Measurements from ENCODE around the gene XPA.
"Not testable (repeated sequence)": the region's sequence is repeated elsewhere in the genome, so short reads cannot be mapped to it uniquely, and the experiment has no call there.

XPA gene

GRCh38 chr9:97696803-97697601, at the start of gene XPA:
XPA (minus strand) TSS chr9:97697340; CDS start chr9:97697292, 48 bp downstream.
- peak; percentile 97 for DNase-seq

DNA sequence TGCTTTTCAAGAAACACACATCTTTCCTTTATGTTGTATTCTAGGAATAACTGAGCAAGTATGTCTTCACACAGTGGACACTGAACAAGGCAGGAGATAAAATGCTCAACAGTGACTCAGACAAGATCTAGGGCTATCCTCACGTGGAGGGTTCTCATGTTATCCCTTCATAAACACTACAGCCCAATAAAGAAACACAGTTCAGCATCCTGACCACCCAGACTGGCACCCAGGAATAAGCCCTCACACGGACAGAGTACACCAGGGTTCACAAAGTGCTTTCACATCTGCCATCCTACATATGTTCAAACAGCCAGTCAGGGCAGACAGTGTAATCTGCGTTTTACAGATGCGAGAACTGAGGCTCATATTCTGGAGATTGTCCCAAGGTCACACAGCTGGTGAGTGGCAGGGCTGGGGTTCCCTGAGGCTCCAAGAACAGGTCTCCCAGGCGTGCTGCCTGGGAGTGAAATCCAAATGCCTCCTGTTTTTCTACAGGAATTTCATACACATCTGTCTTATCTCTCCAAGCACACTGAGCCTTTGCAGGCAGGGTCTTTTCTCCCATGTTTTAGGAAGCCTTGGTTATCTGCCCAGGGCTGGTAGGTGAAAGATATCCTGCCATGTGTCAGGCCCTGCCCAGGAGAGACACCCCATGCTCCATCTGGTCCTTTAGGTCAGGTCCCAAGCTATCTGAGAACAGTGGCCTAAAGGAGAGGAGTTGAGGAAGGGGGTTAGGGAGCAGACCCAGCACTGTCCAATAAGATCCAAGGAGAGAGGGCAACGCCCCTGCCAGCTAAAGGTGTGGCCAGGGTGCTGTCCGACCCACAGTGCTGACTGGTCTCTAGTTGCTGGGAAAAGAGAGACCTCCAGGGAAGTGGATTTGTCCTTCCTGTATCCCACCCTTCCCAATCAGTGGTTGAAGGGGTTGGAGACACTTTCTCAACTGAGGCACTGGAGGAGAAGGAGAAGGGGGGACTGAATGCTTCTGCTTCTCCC, 47.9 kb upstream of the XPA start:
- DNase-seq, result no peak

GRCh38 chr9:97744025-97744424, 46.9 kb upstream of the XPA start:
- not testable (repeated sequence) for DNase-seq

DNA sequence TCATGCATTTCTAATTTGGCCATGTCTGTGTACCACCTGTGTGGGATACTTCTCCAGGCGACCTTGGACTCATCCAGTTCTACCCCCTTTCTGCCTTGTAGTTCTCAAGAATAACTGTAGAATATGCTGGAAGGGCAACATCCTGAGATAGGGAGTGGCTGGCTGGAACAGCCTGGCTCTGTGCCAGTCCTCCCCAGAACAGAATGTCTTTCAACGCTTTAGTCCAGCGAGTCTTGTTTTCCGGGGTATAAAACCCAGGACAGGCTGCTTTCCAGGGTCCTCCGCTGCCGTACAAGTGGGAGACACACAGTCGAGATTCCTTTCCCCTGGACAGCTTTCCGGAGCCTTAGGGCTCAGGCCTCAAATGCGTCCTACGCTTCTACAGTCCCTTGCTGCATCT, 45.4 kb upstream of the XPA start:
- DNase-seq, result no peak

GRCh38 chr9:97741947-97742346, 44.8 kb upstream of the XPA start:
- DNase-seq, result no peak

DNA sequence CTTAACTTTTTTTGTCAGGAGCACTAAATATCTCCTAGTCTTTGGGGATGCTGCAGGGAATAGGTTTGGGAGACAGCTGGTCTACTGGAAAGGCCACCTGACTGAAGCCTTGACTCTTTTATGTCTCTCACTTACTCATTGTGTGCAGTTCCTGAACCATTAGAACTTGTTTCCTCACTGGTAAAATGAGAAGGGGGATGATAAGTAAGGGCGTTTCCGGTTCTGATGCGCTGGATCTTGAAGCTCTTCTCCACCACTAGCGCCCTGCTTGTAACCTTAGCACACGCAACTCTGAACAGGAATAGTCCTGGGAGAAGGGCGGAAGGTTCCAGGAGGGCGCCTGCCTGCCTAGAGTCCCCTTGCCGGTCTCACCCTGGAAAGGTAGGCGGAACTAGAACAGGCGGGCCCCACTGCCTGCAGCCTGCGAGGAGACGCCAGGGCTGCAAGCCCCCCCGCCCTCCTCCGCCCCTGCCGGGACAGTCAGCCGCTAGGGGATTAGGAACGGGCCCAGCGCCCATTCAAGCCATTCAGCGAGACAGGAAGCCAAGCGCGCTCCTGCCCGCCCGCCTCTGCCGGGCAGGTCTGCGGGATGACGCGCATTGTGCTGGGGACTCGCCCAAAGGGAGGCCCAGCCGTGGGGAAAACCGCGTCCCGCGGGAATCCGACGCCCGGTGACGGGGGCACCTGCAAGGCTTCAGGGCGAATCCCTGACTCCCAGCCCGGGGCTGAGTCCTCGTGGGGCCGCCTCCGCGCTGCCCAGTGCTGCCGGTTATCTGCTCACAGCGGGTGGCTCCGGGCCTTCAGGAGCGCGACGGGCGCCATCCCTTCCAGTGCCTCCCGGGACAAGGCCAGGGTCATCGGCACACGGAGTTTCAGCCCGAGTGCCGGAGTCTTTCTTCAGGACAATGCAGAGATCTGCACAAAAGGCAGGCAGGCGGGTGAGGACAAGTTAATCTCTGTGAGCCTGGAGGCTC, 44.0 kb upstream of the XPA start:
- DNase-seq, result peak; percentile 2

DNA sequence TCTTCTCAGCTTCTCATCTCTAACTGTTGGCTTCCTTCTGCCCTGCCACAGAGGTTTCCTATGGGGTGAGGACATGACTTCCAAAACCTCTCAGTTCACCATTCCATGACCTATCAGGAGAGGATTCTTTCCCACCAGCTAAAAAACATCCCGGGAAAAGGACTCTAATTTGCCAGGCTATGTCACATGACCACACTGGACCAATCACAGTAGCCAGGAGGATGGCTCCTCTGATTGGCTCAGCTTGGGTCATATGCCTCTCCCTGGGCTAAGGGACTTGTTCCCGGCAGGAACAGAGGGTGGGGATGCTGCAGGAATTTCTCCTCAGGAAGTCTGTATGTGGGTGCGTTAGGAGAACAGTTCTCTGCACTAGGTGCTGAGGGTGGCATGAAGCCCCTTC, 40.3 kb upstream of the XPA start:
- no peak for DNase-seq

GRCh38 chr9:97735070-97735600, 38.0 kb upstream of the XPA start:
- DNase-seq, result no peak

DNA sequence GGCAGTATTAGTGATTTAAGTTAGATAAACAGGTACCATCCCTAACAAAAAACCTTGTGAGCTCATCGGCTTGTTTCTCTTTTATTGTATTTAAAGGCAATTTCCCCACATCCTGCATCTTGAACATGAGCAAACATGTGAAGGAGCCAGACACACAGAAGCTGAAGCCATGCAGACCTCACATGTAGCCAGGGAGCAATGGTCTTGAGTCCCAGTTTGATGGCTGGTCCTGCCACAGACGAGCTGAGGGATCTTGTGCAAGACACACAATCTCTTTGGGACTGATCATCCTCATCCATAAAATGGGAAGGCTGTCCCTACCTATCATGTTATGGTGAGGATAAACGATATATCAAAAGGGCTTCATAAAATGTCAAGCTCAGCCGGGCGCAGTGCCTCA, 29.6 kb upstream of the XPA start:
- DNase-seq, result no peak

DNA sequence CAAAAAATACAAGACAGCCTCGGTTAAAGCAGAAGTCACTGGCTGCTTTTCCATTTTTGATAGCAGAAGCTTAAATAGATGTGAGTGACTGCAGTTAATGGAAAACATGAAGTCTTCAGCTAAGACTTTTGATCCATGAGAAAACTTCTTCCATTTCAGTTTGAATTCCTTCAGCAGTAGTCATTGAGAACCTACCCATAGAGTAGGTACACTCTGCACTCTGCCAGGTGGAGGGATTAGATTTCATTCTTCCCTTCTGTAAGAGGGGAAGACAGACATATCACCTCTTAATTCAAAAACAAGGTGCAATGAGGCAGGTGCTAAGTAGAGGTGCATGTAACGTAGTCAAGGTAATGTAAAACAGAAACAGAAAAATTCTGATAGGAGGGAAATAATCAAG, 26.7 kb upstream of the XPA start:
- no peak for DNase-seq

DNA sequence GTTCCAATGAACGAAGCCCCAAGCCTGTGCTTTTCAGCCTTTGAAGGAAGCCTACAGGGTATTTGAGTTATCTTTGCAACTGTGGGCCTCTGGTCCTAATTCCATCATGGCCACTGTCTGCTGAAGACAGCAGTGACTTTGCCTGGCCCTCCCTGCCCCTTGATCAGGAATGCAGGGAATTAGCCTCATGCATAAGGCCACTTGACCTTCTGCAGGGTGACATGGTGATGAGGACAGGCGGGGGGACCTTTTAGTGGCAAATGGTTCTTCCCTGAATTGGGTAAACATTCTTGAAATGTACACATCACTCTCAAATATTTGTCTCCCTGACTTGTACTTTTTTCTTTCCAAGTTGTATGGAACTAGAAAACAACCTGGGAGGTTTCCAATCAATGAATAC, 25.2 kb upstream of the XPA start:
- DNase-seq, result no peak

GRCh38 chr9:97721396-97721795, 24.3 kb upstream of the XPA start:
- no peak for DNase-seq

DNA sequence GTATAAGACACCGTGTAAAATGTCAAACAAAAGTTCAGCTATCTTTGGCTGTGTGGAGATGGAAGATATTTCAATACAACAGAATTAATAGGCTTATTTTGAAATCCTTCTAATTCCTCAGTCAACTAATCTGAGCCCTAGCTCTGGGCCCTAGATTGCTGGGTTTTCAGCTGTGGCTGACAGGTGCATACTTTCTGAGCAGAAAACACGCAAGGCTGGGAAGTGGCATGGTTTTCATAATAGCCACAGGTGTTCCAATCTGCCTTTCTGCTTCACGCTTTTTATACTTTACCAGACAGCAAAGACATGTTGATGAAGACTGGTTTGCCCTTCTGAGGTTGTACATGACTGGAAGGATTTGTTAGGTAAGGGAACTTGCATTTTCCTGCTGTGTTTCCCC, 20.7 kb upstream of the XPA start:
- DNase-seq, result no peak

DNA sequence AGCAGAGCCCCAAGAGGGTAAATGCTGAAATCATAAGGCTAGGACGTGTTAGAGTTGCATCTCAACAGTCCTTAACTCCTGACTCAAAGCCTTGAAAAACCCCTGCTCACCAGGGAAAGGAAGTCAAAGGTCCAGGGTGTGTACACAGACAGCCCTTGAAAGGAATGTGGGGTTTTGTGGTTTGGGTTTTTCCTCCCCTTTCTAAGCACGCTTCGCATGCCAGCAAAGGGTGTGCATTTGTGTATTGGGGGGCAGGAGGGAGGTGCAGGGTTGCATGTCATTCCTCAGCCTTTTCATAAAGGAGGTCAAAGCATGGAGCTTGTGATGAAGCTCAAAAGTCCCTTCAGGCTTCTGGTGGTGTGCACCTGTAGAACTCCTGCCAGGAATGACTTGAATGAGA, 17.3 kb upstream of the XPA start:
- no peak for DNase-seq

DNA sequence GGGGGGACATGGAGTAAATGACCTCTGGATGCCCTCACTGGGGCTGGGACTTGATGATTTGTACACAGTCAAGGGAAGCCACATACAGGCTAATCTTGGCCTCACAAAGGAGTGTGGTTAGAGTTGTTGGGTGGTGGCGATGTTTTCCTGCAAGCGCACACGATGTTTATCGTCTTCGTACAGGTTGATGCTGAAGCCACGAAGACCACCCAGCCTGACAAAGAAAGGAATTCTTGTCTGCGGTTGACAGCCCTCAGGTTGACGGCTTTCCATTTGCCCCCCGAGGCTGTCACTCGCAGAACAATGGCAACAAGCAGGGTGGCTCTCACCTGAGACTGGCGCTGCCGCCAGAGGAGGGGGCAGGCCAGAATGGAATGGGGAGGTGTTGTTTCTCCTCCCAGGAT, 14.1 kb upstream of the XPA start:
- DNase-seq, result no peak

DNA sequence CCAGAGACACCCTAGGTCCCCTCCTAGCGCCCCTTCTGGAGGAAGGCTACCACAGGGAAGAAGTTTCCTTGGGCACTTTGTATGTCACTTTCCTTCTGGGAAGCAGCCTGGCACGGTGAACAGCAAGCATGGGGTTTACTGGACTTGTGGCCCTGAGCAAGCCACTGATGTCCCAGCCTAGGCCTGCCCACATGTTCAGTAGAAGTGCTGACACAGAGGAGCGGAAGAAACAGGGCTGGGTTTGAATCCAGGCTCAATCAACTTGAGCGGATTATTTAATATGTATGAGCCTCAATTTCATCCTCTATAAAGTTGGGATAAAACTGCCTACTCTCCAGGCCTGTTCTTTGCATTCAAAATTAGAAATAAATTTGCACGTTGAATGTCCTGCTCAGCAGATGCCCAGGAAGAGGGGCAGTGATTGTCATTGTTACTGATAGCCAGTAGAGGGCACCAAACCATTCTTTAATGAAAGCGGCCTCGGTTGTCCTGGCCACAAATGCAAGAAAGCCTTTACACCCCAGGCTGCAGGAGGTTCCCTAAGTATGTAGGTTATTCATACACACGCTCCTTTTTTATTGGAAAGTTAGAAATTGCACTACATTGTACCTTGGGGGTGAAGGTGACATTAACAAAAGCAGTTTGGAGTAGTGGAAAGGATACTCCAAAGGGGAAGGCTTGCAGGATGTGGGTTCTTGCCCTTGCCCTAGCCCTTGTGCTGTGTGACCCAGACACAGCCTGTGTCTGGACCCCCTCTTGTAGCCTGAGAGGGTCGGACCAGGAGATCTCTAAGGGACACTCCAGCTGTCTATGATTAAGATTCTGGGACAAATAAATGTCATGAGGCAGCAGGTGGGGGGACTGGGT, 13.4 kb upstream of the XPA start:
- DNase-seq, result peak; percentile 74

DNA sequence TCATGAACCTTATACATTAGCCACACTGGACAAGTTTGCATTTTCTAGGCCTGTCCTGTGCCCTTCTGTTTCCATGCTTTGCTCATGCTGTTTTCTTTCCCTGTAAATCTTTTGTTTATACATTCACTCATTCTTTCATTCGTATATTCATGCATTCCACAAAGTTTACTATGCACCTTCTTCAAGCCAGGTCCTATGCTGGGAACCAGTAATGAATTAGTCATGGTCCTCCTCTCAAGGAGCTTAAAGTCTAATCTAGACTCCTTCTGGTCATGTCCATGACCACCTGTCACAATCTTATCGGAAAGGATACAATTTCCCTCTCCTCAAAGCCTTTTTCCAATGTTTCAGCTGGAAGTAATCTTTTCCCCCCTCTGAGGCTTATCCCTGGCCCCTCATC, 9.1 kb upstream of the XPA start:
- DNase-seq, result no peak

DNA sequence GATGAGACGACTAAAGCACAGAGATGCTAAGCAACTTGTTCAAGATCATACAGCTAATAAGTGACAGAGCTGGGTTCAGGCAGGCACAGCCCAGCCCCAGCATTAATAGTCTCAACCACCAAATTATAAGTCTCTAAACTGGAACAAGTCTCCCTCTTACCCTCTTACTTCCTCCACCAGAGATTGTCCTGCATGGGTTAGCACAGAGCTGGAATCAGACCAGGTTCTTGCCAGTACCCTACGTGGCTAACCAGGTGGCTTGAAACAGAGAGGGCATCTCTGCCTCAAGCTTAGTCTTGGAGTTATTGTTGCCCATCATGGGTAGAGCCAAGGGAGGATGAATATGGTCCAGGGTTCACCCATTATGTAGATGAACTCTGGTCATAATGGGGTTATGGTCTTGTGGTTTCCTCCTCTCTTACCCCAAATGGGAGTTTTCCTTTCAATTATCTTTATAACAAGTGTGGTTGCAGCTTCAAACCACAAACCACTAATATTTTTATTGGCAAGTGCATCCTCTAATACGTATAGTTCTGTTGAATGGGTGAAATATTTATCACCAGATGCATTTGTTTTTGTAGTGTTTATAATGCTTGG, 8.3 kb upstream of the XPA start:
- DNase-seq, result peak; percentile 37

DNA sequence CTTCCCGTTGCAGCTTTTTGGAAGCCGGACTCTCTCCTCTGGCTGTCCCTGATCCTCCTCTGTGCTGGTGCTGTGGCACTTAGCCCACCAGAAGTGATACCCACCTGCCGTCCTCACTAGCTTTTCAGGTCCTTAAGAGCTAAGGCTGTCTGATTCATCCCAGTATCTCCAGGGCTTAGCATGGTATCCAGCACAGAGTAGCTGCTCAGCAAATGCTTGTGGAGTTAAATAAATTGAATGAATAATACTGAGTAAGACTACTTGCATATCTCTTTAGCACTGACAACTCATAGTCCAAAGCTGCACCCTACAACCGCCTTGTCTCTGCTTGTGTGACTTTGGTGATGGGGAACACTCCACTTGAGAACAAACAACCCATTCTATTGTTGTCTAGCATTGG, 7.7 kb upstream of the XPA start:
- DNase-seq, result no peak

DNA sequence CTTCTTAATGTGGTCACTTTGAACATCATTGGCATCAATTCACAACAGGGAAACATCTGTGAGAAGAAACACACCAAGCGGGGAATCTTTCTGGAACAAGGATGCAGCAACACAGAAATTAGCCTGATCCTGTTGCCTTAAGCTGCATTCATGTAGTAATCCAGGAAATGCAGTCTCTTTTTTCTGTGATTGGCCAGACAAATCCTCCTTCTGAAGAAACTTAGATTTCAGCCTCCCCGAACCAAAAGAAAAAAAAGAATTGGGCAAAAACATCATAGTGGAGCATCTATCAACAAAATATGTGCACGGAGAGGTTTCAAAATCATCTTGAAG, 7.2 kb upstream of the XPA start:
- no peak for DNase-seq
